Measurements from ENCODE around the gene TCF12.

TCF12 gene

GRCh38 chr15:57057134-57057930, 138.9 kb downstream of the TCF12 start:
- DNase-seq = no peak

GRCh38 chr15:57059026-57059660, 140.7 kb downstream of the TCF12 start:
- no peak for DNase-seq

- no peak for DNase-seq
Observed at GRCh38 chr15:57060799-57061198, 142.4 kb downstream of the TCF12 start.

- no peak for DNase-seq
Observed at GRCh38 chr15:57061281-57061680, 142.8 kb downstream of the TCF12 start.

- no peak for DNase-seq
Observed at GRCh38 chr15:57061696-57062095, 143.3 kb downstream of the TCF12 start.

- DNase-seq = peak; percentile 49
Observed at GRCh38 chr15:57064033-57064432, 145.6 kb downstream of the TCF12 start.

GRCh38 chr15:57069423-57069822, 151.0 kb downstream of the TCF12 start:
- DNase-seq = no peak

GRCh38 chr15:57070674-57071073, 152.2 kb downstream of the TCF12 start:
- no peak for DNase-seq

- DNase-seq = no peak
Observed at GRCh38 chr15:57079446-57079845, 161.0 kb downstream of the TCF12 start.

- no peak for DNase-seq
Observed at GRCh38 chr15:57079931-57080620, 161.6 kb downstream of the TCF12 start.

GRCh38 chr15:57082054-57082728, 163.7 kb downstream of the TCF12 start:
- no peak for DNase-seq

GRCh38 chr15:57084192-57084591, 165.7 kb downstream of the TCF12 start:
- DNase-seq = no peak

GRCh38 chr15:57085267-57085666, 166.8 kb downstream of the TCF12 start:
- DNase-seq = no peak

- no peak for DNase-seq
Observed at GRCh38 chr15:57086857-57087427, 168.5 kb downstream of the TCF12 start.

GRCh38 chr15:57089815-57090495, 171.5 kb downstream of the TCF12 start:
- no peak for DNase-seq

- DNase-seq = no peak
Observed at GRCh38 chr15:57090496-57090859, 172.0 kb downstream of the TCF12 start.

GRCh38 chr15:57091636-57092035, 173.2 kb downstream of the TCF12 start:
- DNase-seq = no peak

GRCh38 chr15:57092252-57092651, 173.8 kb downstream of the TCF12 start:
- no peak for DNase-seq

- DNase-seq = no peak
Observed at GRCh38 chr15:57094321-57095257, 176.1 kb downstream of the TCF12 start.

- no peak for DNase-seq
Observed at GRCh38 chr15:57095896-57096295, 177.5 kb downstream of the TCF12 start.

GRCh38 chr15:57097246-57097645, 178.8 kb downstream of the TCF12 start:
- DNase-seq = no peak
